Transverse colon (tissue), 3 donors: Measurements from ENCODE around the gene RPL38.

Experiments
- EP300 ChIP-seq: sonication (generic); formaldehyde crosslinking; IDR thresholded peaks from one replicate; pipeline ENCODE4 v1.6.1; 2017; ENCODE audit warnings: antibody characterized with exemption, low read depth
- POLR2A ChIP-seq: fragments of 450-650 bp; IDR thresholded peaks from one replicate; pipeline ENCODE4 v1.6.1; 2016; ENCODE audit warnings: antibody characterized with exemption, mild to moderate bottlenecking, moderate library complexity
- TF ChIP-seq, protein P1 (sequence below), 5 experiments: fragments of 200-600 bp in 3 of 5; fragments of 450-650 bp in 2 of 5; sonication (generic) in 3 of 5; IDR thresholded peaks; 1 replicate in 2 of 5; 2 replicates in 3 of 5; pipeline ENCODE4 v1.5.1; 2016 to 2017; ENCODE audit warnings: antibody characterized with exemption in 5 of 5, inconsistent platforms in 3 of 5, mild to moderate bottlenecking in 2 of 5, moderate library complexity in 1 of 5

DNA sequence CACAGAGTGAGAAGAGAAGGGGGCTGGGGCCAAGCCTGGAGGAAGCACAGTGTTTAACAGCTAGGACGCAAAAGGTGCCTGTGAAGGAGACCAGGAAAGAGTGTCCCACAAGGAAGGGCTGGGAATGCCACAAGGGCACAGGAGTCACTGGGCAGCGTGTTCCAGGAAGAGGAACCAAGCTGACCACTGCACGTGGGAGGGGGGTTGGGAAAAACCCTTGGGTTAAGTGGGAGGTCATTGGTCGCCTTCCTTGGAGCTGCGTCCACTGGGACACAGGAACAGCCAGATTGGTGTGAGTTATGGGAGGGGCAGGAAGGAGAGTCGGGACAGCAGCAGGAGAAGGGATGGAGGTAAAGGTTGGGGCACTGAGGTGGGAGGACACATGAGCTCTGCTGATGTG is 22.8 kb downstream of the RPL38 start:
- TF ChIP-seq, protein P1, sequence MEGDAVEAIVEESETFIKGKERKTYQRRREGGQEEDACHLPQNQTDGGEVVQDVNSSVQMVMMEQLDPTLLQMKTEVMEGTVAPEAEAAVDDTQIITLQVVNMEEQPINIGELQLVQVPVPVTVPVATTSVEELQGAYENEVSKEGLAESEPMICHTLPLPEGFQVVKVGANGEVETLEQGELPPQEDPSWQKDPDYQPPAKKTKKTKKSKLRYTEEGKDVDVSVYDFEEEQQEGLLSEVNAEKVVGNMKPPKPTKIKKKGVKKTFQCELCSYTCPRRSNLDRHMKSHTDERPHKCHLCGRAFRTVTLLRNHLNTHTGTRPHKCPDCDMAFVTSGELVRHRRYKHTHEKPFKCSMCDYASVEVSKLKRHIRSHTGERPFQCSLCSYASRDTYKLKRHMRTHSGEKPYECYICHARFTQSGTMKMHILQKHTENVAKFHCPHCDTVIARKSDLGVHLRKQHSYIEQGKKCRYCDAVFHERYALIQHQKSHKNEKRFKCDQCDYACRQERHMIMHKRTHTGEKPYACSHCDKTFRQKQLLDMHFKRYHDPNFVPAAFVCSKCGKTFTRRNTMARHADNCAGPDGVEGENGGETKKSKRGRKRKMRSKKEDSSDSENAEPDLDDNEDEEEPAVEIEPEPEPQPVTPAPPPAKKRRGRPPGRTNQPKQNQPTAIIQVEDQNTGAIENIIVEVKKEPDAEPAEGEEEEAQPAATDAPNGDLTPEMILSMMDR (IDR thresholded peaks at IDR 0.05), result no peak
- no peak for TF ChIP-seq POLR2A
- no peak for TF ChIP-seq EP300
